ENCODE data around the gene ZNF311.

DNA sequence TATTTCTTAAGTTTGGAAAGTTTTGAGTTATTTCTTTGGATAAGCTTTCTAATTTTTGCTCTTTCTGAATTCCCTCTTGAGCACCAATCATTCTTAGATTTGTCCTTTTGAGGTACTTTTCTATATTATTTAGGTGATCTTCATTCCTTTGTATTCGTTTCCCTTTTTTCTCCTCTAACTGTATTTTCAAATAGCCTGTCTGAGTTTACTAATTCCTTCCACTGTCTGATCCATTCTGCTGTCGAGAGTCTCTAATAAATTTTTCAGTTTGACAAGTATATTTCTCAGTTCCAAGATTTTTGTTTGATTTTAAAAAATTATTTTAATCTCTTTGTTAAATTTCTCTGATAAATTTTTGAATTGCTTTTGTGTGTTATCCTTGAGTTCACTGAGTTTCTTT lies 16.3 kb upstream of the ZNF311 start:
- TF ChIP-seq POLR2A (IDR thresholded peaks at IDR 0.05) = no peak
- TF ChIP-seq, protein P1, sequence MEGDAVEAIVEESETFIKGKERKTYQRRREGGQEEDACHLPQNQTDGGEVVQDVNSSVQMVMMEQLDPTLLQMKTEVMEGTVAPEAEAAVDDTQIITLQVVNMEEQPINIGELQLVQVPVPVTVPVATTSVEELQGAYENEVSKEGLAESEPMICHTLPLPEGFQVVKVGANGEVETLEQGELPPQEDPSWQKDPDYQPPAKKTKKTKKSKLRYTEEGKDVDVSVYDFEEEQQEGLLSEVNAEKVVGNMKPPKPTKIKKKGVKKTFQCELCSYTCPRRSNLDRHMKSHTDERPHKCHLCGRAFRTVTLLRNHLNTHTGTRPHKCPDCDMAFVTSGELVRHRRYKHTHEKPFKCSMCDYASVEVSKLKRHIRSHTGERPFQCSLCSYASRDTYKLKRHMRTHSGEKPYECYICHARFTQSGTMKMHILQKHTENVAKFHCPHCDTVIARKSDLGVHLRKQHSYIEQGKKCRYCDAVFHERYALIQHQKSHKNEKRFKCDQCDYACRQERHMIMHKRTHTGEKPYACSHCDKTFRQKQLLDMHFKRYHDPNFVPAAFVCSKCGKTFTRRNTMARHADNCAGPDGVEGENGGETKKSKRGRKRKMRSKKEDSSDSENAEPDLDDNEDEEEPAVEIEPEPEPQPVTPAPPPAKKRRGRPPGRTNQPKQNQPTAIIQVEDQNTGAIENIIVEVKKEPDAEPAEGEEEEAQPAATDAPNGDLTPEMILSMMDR (IDR thresholded peaks at IDR 0.05) = no peak
